K562 (cell line): ENCODE measurements around the gene NDUFA6. TPM values are rescaled to one million over a fixed set of nuclear protein-coding genes. Genes with fewer than 3 reads are reported as not detected.

Source experiments
- MCM2 ChIP-seq: fragments of 450-650 bp; IDR thresholded peaks from 2 replicates; pipeline ENCODE4 v1.6.1; 2017; ENCODE audit warnings: low read depth, mild to moderate bottlenecking
- SREBF1 ChIP-seq: fragments of 150-350 bp; IDR thresholded peaks from 2 replicates; pipeline ENCODE4 v1.6.1; 2014; ENCODE audit warnings: antibody characterized with exemption, low read depth, low read length, borderline replicate concordance
- ZNF507 ChIP-seq: conservative IDR thresholded peaks from 2 replicates; pipeline ENCODE4 v1.6.1; 2017; ENCODE audit warnings: missing genetic modification characterization, missing compliant biosample characterization
- polyA plus RNA-seq, 8 experiments: library from polyadenylated mRNA; depleted of rRNA in 4 of 8; stranded (reverse) in 5 of 8; unstranded in 3 of 8; fragments of >200 nt; fragmentation: Nextera tagmentation in 2 of 8; fragmentation: Illumina TruSeq in 1 of 8; extraction: Ambion mirVana in 2 of 8; extraction: Trizol in 1 of 8; gene quantifications; 2 replicates each; pipeline versions ENCODE4 v1.2.1 to v1.2.3, GENCODE V29; 2011 to 2014; ENCODE audit warnings: inconsistent platforms in 1 of 8, missing spikeins in 1 of 8
- total RNA-seq, 7 experiments: library from RNA; depleted of rRNA in 6 of 7; stranded (reverse); fragments of >200 nt in 6 of 7; fragmentation: Illumina TruSeq in 2 of 7; extraction: Trizol in 2 of 7; gene quantifications; 2 replicates each; pipeline versions ENCODE4 v1.2.1 to v1.2.3, GENCODE V29; 2011 to 2021; ENCODE audit warnings: low replicate concordance in 1 of 7
- TF ChIP-seq, protein P1 (sequence below): fragments of 450-650 bp; formaldehyde crosslinking; IDR thresholded peaks from 2 replicates; pipeline ENCODE4 v1.4.0; 2020; ENCODE audit warnings: mild to moderate bottlenecking, moderate library complexity
- TF ChIP-seq, protein P2 (sequence below), 2 experiments: IDR thresholded peaks; 2 replicates each; pipeline ENCODE4 v1.6.1; 2012; ENCODE audit warnings: improper control_type of control experiment in 2 of 2, low read depth in 2 of 2, low read length in 2 of 2, borderline replicate concordance in 1 of 2

The NDUFA6 gene
- total and polyA plus RNA-seq, 9 of the 15 experiments (the other 6 are each of a cell fraction or from before 2014, with no cell fraction given), result 90.0 to 474 (median 128) TPM

DNA sequence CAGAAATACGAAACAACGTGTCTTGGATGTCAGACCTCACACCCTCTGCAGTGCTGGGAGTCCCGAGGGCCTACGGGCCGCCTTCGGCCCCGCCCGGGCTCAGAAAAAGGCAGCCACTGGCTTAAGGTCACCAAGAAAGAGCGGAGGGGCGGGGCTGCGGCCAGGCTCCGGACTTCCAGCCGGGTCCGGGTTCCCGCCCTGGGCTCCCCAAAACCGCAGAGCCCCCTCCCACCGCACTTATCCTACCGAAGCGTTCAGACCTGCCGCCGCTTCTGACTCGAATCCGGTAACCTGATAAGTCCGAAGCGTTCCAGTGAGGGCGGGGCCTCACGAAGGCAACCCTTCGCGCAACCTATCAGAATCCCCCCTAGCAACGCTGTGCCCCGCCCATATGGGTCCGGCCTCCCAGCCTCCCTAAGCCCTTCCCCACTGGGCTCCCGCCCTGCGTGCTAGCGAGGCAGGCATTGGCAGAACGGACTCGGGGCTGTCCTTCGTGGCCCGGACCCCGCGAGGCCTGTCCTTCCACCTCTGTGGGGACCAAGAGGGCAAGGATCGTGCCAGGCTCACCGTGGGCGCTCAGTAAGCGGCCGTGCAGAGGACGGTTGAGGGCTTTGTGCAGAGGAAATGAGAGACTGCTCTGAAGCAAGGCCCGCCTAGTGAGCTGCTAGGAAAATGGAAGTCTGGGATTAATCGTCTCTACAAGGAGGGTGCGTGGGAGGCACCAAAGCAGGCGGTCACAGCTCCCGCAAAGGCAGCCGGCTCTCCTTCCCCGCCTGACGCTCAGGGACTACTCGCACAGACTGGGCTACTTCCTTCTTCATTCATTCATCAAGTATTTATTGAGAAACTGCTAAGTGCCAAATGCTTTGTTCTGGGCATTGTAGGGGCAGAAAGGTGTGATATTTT, 19.8 kb downstream of the NDUFA6 start, which contains the start of gene NAGA (continued):
- TF ChIP-seq, protein P1, sequence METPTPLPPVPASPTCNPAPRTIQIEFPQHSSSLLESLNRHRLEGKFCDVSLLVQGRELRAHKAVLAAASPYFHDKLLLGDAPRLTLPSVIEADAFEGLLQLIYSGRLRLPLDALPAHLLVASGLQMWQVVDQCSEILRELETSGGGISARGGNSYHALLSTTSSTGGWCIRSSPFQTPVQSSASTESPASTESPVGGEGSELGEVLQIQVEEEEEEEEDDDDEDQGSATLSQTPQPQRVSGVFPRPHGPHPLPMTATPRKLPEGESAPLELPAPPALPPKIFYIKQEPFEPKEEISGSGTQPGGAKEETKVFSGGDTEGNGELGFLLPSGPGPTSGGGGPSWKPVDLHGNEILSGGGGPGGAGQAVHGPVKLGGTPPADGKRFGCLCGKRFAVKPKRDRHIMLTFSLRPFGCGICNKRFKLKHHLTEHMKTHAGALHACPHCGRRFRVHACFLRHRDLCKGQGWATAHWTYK (CRISPR knock-in tag), result no peak
- TF ChIP-seq, protein P2, sequence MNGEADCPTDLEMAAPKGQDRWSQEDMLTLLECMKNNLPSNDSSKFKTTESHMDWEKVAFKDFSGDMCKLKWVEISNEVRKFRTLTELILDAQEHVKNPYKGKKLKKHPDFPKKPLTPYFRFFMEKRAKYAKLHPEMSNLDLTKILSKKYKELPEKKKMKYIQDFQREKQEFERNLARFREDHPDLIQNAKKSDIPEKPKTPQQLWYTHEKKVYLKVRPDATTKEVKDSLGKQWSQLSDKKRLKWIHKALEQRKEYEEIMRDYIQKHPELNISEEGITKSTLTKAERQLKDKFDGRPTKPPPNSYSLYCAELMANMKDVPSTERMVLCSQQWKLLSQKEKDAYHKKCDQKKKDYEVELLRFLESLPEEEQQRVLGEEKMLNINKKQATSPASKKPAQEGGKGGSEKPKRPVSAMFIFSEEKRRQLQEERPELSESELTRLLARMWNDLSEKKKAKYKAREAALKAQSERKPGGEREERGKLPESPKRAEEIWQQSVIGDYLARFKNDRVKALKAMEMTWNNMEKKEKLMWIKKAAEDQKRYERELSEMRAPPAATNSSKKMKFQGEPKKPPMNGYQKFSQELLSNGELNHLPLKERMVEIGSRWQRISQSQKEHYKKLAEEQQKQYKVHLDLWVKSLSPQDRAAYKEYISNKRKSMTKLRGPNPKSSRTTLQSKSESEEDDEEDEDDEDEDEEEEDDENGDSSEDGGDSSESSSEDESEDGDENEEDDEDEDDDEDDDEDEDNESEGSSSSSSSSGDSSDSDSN (IDR thresholded peaks at IDR 0.05; ENCODE audit: borderline replicate concordance in 1 of 2, low read depth in 2 of 2, low read length in 2 of 2), result peak in 1 of 2 experiments; percentile 21; a peak in 1 of 4 replicates
- no peak for TF ChIP-seq ZNF507 (tag)
- no peak for TF ChIP-seq MCM2
- TF ChIP-seq SREBF1, result no peak
- TF ChIP-seq, all 486 proteins: peak for 88
